ENCODE results near the gene OR6Q1.

Gene OR6Q1

DNA sequence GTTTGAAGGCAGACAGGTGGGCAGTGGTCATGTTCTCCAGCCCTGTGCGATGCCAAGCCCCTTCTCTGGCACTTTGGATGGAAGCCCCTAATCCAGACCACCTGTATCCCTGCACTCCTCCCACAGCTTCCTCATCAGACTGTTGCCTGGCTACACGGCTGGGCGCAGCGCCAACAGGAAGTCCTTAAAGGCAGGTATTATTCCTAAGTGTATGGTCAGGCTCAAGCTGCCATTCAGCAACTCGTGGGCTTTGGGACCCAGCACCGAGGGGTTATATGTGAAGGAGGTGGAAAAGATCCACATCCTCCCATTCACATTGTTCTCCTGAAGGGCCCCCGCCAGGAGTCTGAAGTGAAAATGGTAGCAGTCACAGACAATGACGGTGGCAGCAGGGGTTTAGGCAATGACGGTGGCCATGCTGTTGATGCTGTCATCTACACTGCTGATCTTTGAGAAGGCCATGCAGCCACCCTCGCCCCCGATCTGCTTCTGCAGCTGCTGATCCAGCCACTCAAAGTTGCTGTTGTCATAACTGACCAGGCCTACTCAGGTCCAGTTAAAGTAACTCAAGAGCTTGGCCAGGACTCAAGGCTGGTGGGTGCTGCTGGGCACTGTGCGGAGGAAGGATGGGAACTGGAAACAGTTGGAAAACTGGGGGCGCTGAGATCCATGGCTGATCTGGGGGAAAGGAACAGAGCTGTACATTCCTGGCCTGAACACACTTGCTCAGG is 27.7 kb downstream of the OR6Q1 start:
- DNase-seq, result no peak

DNA sequence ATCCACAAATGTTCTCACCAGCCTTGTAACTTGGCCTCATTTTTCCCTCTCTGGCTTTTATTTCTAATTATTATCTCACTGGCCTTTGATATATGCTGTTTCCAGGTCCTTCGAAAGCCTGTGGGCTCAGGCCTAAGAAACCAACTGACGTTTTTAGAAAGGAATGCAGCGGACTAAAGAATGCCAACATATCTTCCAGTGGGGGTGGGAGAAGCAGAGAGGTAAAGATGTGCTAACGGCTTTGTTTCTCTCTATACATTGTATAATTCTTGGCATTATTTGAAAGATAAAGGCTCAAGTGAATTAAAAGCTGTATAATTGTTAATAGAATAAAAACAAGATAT is 28.2 kb downstream of the OR6Q1 start:
- no peak for DNase-seq

DNA sequence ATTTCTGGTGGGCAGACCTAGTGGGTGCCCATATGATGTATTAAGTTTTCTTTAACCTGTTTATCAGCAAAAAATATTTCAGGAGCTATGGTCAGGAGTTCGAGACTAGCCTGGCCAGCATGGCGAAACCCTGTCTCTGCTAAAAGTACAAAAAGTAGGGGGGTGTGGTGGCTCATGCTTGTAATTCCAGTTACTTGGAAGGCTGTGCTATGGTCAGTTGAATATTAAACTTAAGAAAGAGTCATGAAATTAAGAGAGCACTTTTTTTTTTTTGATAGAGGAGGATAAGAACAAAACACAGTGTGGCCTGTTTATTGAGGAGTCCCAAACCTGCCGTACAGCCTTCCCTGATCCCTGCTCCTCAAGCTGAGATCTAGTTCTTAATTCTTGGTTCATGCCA is 29.8 kb downstream of the OR6Q1 start:
- DNase-seq, result no peak

DNA sequence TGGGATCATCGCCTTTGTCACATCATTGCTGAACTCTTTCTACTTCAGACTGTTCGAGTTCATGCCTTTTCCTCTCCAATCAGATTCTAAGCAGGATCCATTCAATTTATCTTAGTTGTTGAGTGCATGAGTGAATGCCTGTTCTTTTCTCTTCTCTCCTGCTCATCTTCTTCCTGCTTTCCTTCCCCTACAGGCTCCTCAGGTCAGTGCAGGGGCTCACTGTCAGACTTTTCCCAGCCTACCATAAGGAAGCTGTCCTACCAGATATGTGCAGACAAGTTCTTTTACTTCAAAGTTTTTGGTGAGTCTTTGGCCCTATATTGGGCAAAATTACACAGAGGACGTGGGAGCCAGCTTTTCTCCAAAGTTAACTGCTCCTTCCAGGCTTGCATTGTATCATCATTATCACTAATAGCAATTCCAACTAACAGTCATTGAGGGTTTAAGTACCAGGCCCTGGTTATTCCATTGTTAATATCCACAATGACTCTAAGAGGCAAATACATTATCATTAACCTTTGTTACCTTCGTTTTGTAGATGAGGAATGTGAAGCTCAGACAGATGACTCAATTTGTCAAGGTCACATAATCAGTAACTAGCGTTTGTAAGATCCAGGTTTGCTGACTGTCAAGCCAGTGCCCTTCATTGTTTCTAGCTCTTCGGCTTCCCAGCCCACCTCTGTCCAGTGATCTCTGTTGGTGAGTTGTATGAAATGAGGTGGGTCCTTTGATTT is 30.4 kb downstream of the OR6Q1 start:
- DNase-seq, result no peak

DNA sequence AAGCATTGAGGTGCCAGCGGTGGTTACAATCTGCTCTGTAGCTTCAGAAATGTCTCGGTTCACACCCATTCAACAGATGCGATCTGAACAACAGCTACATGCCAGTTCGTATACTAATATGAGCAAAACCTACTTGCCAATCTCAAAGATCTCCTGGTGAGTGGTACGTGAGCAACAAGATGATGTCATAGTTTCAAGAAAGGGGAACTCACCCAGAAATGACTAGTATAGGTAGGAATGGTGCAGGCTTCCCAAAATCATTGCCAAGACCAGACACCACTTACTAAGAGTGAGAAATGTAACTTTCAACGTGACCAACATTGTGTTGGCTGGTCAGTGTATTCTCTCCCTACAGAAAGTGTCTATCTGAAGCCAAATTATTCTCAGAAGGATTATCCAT is 31.1 kb downstream of the OR6Q1 start:
- no peak for DNase-seq

DNA sequence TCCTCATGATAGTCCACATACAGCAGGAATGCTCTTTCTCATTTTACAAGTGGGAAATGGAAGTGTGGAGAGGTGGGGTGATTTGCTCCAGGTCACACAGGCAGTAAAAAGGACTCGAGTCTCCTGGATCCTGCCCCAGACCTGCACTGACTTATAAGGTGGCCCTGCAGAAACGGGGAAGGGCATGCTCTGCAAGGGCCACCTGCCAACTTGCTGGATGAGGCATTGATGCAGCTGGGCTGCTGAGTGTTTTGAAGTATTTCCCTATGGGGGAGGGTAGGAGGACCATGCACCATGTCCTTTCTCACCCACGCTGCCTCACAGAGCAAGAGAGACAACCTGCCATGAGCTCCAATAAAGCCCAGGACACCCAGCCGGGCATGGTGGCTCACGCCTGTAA is 36.9 kb downstream of the OR6Q1 start:
- no peak for DNase-seq

DNA sequence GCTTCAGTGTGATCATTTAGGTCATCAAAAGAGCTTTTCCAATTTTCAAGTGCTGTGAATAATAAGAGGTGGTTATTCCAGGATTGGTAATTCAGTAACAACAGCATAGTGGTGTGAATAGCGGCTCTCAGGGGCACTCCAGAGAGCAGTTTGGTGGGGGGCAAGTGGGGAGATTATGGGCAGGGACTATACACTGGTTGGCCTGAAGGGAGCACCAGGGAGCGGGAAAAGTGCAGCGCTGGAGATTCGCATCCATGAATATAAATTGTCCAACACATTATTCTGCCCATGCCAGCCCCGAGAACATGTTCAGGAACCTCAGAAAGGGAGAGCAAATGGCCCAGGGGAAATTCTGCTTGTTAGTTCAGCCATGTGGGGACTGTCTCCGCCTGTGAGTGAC is 37.9 kb downstream of the OR6Q1 start:
- no peak for DNase-seq

DNA sequence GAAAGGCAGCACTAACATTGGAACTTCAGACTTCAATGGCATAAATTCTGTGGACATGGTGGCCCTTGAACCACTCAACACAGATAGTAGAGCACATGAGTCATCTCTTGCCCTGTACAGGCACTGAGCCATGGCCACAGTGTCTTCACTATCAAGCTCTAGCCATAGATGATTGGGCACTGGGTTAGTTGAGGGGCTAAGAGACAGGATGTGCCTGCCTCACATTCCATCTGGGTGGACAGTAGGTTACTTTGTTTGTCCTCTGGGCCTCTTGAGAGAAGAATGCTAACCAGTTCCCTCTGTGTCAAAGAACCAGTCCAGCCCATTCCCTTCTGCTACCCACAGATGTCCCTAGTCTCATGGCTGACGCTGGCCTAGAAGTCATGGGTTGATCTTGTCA is 39.8 kb downstream of the OR6Q1 start:
- DNase-seq, result no peak

DNA sequence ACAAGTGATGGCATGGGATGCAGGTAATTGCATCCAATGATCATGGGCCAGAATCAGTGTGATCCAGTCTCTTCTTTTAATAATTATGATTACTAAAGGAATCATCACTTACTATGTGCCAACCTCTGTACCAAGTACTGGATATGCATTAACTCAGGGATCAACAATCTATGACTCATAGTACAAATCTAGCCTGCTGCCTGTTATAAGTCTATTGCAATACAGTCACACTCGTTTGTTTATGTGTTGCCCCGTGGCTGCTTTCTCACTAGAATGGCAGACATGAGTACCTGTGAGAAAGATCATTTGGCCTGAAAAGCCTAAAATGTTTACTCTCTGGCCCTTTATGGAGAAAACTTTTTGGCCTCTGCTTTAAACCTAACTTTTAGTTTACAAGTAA is 45.0 kb downstream of the OR6Q1 start:
- no peak for DNase-seq
